Measurements from ENCODE around the gene CAPN5.

The CAPN5 gene

GRCh38 chr11:77153276-77154185, 86.8 kb downstream of the CAPN5 start:
- no peaks in the 10 kb centered on the region for H3K4me1 ChIP-seq (ENCODE audit: control insufficient read depth, insufficient read depth, low read length)
- peaks cover 25% of the 10 kb centered on the region for H3K27me3 ChIP-seq (replicated peaks; ENCODE audit: control insufficient read depth, insufficient read depth, low read length)
- H3K4me3 ChIP-seq (ENCODE audit: low read length): no peak overlapping the region
- DNase-seq (ENCODE audit: low read depth): no peak
- no peaks in the 10 kb centered on the region for H3K36me3 ChIP-seq (ENCODE audit: control insufficient read depth, insufficient read depth, low read length, severe bottlenecking)
- no peak overlapping the region for H3K9ac ChIP-seq (ENCODE audit: low read length)
- H3K9me3 ChIP-seq (ENCODE audit: control insufficient read depth, low read length): no peaks in the 10 kb centered on the region

DNA sequence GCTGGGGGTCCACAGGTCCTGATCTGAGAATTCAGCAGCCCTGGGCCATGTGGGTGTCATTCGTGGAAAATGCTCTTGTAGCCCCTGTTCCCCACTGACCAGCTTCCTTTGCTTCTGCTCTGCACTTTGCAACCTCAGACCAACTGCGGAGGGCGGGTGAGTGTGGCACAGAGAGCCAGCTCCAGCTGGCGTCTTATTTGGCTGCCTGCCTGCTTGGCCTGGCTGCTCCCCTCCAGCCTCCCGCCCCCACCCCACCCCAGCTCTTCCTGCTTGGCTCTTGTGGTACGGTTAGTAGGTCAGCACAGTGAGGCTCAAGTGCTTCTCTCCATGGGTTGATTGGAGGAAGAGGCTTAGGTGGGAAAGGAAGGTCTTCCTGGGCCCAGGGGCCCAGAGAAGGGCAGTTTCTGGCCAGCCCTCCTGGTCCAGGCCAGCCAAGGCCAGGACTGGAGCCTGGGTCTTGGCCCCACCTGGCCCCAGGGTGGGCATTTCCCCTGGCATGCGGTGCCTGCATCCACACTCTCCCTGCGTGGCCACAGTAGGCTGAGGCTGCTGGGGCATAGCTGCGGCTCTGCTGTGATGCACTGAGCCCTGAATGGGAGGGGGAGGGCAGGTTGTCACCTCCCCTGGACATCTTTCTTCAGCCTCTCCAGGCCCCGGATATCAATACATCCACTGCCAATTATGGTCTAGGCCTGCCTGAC, 87.8 kb downstream of the CAPN5 start:
- no peaks in the 10 kb centered on the region for H3K4me1 ChIP-seq (ENCODE audit: control insufficient read depth, insufficient read depth, low read length)
- peaks cover 34% of the 10 kb centered on the region for H3K27me3 ChIP-seq (replicated peaks; ENCODE audit: control insufficient read depth, insufficient read depth, low read length)
- H3K9ac ChIP-seq (ENCODE audit: low read length): no peak overlapping the region
- no peak for DNase-seq (ENCODE audit: low read depth)
- no peak overlapping the region for H3K4me3 ChIP-seq (ENCODE audit: low read length)
- H3K36me3 ChIP-seq (ENCODE audit: control insufficient read depth, insufficient read depth, low read length, severe bottlenecking): no peaks in the 10 kb centered on the region
- H3K9me3 ChIP-seq (ENCODE audit: control insufficient read depth, low read length): no peaks in the 10 kb centered on the region

- H3K4me3 ChIP-seq (ENCODE audit: low read length): no peak overlapping the region
- no peak for DNase-seq (ENCODE audit: low read depth)
Measured at GRCh38 chr11:77155082-77155475, 88.3 kb downstream of the CAPN5 start.

DNA sequence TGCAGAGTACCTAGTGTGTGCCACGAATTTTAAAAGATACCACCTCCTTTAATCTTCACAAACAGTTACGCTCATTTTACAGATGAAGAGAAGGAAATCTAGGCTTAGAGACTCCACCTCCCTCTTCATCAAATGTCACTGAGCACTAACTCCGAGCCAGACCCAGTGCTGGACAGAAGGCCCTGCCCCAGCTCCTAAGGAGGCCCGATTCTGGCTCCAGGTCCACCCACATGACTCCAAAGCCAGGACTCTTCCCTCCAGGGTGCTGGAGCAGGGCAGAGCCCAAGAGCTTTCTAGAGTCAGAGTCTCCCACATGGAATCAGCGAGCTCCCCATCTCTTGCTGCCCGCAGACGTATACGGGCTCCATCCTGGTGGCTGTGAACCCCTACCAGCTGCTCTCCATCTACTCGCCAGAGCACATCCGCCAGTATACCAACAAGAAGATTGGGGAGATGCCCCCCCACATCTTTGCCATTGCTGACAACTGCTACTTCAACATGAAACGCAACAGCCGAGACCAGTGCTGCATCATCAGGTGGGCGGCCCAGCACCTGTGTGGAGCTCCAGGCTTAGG, 88.9 kb downstream of the CAPN5 start:
- Histone ChIP-seq H3K9ac (ENCODE audit: low read length) (no peak overlapping the region), H3K4me3 (ENCODE audit: low read length) (no peak overlapping the region), H3K4me1 (ENCODE audit: control insufficient read depth, insufficient read depth, low read length) (no peaks in the 10 kb centered on the region), H3K9me3 (ENCODE audit: control insufficient read depth, low read length) (no peaks in the 10 kb centered on the region), H3K27me3 (replicated peaks; ENCODE audit: control insufficient read depth, insufficient read depth, low read length) (peaks cover 41% of the 10 kb centered on the region), H3K36me3 (ENCODE audit: control insufficient read depth, insufficient read depth, low read length, severe bottlenecking) (no peaks in the 10 kb centered on the region)
- DNase-seq (ENCODE audit: low read depth): no peak

More at GRCh38 chr11:77155082-77155475, 88.3 kb downstream of the CAPN5 start:
- H3K36me3 ChIP-seq (ENCODE audit: control insufficient read depth, insufficient read depth, low read length, severe bottlenecking): no peaks in the 10 kb centered on the region
- H3K4me1 ChIP-seq (ENCODE audit: control insufficient read depth, insufficient read depth, low read length): no peaks in the 10 kb centered on the region
- H3K27me3 ChIP-seq (replicated peaks; ENCODE audit: control insufficient read depth, insufficient read depth, low read length): peaks cover 37% of the 10 kb centered on the region
- H3K9ac ChIP-seq (ENCODE audit: low read length): no peak overlapping the region
- H3K9me3 ChIP-seq (ENCODE audit: control insufficient read depth, low read length): no peaks in the 10 kb centered on the region

- Histone ChIP-seq H3K27me3 (replicated peaks; ENCODE audit: control insufficient read depth, insufficient read depth, low read length) (peaks cover 45% of the 10 kb centered on the region), H3K4me1 (ENCODE audit: control insufficient read depth, insufficient read depth, low read length) (no peaks in the 10 kb centered on the region), H3K36me3 (ENCODE audit: control insufficient read depth, insufficient read depth, low read length, severe bottlenecking) (no peaks in the 10 kb centered on the region), H3K9ac (ENCODE audit: low read length) (no peak overlapping the region), H3K4me3 (ENCODE audit: low read length) (no peak overlapping the region), H3K9me3 (ENCODE audit: control insufficient read depth, low read length) (no peaks in the 10 kb centered on the region)
- DNase-seq (ENCODE audit: low read depth): no peak
Measured at GRCh38 chr11:77156396-77157195, 89.8 kb downstream of the CAPN5 start.

- H3K4me3 ChIP-seq (ENCODE audit: low read length): no peak overlapping the region
- H3K9ac ChIP-seq (ENCODE audit: low read length): no peak overlapping the region
- no peaks in the 10 kb centered on the region for H3K9me3 ChIP-seq (ENCODE audit: control insufficient read depth, low read length)
- no peak for DNase-seq (ENCODE audit: low read depth)
- H3K4me1 ChIP-seq (ENCODE audit: control insufficient read depth, insufficient read depth, low read length): no peaks in the 10 kb centered on the region
- H3K27me3 ChIP-seq (replicated peaks; ENCODE audit: control insufficient read depth, insufficient read depth, low read length): peaks cover 50% of the 10 kb centered on the region
- no peaks in the 10 kb centered on the region for H3K36me3 ChIP-seq (ENCODE audit: control insufficient read depth, insufficient read depth, low read length, severe bottlenecking)
Measured at GRCh38 chr11:77158041-77158695, 91.4 kb downstream of the CAPN5 start.

DNA sequence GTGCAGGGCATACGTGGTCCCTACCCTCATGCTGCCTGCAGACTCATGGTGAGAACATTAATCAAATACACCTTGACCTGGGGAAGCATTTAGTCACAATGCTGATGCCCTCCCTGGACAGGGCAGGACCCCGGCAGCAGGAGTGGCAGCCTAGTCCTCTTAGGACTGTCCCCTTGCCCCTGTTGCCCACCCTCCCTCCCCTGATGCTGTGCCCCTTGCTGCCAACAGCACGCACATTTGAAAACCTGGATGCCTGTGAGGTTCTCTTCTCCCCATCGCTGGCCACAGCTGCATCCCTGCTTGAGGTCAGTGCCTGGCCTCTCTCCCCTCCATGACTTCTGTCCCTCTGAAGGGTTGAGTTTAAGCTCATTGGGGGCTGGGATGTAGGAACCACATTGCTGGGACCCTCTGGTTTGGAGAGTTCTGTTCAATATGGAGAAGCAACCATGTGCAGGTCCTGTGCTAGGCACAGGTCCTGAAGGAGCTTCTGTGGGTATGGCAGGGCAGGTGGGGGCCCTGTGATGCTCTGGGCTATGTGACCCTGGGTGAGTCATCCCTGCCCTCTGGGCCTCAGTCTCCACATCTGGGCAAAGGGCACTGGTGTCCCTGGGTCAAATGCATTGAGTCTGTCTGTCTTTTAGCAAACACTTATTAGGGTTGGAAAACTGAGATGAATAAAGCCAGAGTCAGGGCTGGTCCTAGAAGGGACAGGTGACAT, 92.6 kb downstream of the CAPN5 start:
- Histone ChIP-seq H3K9me3 (ENCODE audit: control insufficient read depth, low read length) (no peaks in the 10 kb centered on the region), H3K4me1 (ENCODE audit: control insufficient read depth, insufficient read depth, low read length) (no peaks in the 10 kb centered on the region), H3K4me3 (ENCODE audit: low read length) (no peak overlapping the region), H3K27me3 (replicated peaks; ENCODE audit: control insufficient read depth, insufficient read depth, low read length) (peaks cover 55% of the 10 kb centered on the region), H3K9ac (ENCODE audit: low read length) (no peak overlapping the region), H3K36me3 (ENCODE audit: control insufficient read depth, insufficient read depth, low read length, severe bottlenecking) (no peaks in the 10 kb centered on the region)
- no peak for DNase-seq (ENCODE audit: low read depth)

GRCh38 chr11:77159937-77160495, 93.2 kb downstream of the CAPN5 start:
- H3K36me3 ChIP-seq (ENCODE audit: control insufficient read depth, insufficient read depth, low read length, severe bottlenecking): no peaks in the 10 kb centered on the region
- no peaks in the 10 kb centered on the region for H3K4me1 ChIP-seq (ENCODE audit: control insufficient read depth, insufficient read depth, low read length)
- no peak for DNase-seq (ENCODE audit: low read depth)
- H3K9me3 ChIP-seq (ENCODE audit: control insufficient read depth, low read length): no peaks in the 10 kb centered on the region
- peaks cover 56% of the 10 kb centered on the region for H3K27me3 ChIP-seq (replicated peaks; ENCODE audit: control insufficient read depth, insufficient read depth, low read length)
- no peak overlapping the region for H3K9ac ChIP-seq (ENCODE audit: low read length)
- H3K4me3 ChIP-seq (ENCODE audit: low read length): no peak overlapping the region

GRCh38 chr11:77163271-77163670, 96.5 kb downstream of the CAPN5 start:
- Histone ChIP-seq H3K9ac (ENCODE audit: low read length) (no peak overlapping the region), H3K4me1 (ENCODE audit: control insufficient read depth, insufficient read depth, low read length) (no peaks in the 10 kb centered on the region), H3K36me3 (ENCODE audit: control insufficient read depth, insufficient read depth, low read length, severe bottlenecking) (no peaks in the 10 kb centered on the region), H3K27me3 (replicated peaks; ENCODE audit: control insufficient read depth, insufficient read depth, low read length) (peaks cover 52% of the 10 kb centered on the region), H3K4me3 (ENCODE audit: low read length) (no peak overlapping the region), H3K9me3 (ENCODE audit: control insufficient read depth, low read length) (no peaks in the 10 kb centered on the region)
- DNase-seq (ENCODE audit: low read depth): no peak

DNA sequence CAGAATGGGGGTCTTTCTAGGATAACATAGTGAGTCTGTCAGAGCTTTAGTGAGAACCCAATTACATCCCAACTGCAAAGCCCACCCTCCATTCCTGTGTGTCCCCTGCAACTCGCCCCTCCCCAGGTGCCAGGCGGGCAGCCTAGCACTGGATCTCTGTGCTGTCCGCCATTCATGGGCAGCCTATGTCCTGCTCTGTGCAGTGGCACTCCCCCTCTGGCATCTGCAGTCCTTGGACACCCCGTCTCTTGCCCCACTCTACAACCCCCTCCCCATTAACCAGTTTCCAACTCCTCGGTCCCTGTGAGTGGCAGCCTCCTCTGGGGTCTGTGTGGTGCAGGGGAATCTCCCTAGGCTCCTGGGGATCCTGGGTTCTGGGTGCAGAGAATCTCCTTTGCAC, 98.3 kb downstream of the CAPN5 start:
- DNase-seq (ENCODE audit: low read depth): no peak
- Histone ChIP-seq H3K9me3 (ENCODE audit: control insufficient read depth, low read length) (no peaks in the 10 kb centered on the region), H3K4me3 (ENCODE audit: low read length) (no peak overlapping the region), H3K27me3 (replicated peaks; ENCODE audit: control insufficient read depth, insufficient read depth, low read length) (peaks cover 40% of the 10 kb centered on the region), H3K9ac (ENCODE audit: low read length) (no peak overlapping the region), H3K36me3 (ENCODE audit: control insufficient read depth, insufficient read depth, low read length, severe bottlenecking) (no peaks in the 10 kb centered on the region), H3K4me1 (ENCODE audit: control insufficient read depth, insufficient read depth, low read length) (no peaks in the 10 kb centered on the region)

All from adipocyte (in vitro differentiated cells).